Left renal cortex interstitium (tissue), 4 donors: ENCODE results near the gene NFATC3. TPM values are rescaled to one million over a fixed set of nuclear protein-coding genes. Genes with fewer than 3 reads are reported as not detected.
"Not testable (repeated sequence)": the region's sequence is repeated elsewhere in the genome, so short reads cannot be mapped to it uniquely, and the experiment has no call there.

Experiments
- DNase-seq, 4 donors: peaks; one replicate each; pipeline ENCODE4 v3.0.0-alpha.2; 2013; ENCODE audit warnings: low read depth in 4 of 4, low spot score in 2 of 4, missing footprints in 1 of 4
- polyA plus RNA-seq, 4 donors: library from polyadenylated mRNA; unstranded; fragments of 120-200 nt; gene quantifications; one replicate each; pipeline ENCODE4 v1.2.1, GENCODE V29; 2013; ENCODE audit not compliant: insufficient read length in 4 of 4

Gene NFATC3
- polyA plus RNA-seq, 4 donors = 30.8 to 35.5 (median 32.9) TPM

DNA sequence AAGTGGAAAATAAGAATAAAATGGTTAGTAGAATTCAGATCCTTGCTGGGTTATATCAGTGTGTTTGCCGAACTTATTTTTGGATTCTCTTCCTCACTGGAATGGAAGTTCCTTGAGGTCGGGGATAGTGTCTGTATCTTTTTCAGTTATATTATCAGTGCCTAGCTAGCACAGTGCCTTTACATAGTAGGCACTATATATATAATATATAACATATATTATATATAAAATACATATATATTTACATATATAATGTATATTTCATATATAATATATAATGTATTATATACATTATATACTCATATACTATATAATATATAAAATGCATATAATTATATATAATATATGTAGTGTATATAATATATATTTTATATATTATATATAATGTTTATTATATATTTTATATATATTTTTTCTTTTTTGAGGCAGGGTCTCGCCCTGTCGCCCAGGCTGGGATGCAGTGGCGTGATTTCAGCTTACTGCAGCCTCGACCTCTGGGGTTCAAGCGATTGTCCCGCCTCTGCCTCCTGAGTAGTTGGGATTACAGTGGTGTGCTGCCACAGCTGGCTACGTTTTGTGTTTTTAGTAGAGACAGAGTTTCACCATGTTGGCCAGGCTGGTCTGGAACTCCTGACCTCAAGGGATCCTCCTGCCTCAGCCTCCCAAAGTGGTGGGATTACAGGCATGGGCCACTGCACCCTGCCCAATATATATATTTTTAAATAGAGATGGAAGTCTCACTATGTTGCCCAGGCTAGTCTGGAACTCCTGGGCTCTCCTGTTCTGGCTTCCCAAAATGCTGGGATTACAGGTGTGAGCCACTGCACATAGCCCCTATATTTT, 3.2 kb downstream of the NFATC3 start:
- DNase-seq = no peak

DNA sequence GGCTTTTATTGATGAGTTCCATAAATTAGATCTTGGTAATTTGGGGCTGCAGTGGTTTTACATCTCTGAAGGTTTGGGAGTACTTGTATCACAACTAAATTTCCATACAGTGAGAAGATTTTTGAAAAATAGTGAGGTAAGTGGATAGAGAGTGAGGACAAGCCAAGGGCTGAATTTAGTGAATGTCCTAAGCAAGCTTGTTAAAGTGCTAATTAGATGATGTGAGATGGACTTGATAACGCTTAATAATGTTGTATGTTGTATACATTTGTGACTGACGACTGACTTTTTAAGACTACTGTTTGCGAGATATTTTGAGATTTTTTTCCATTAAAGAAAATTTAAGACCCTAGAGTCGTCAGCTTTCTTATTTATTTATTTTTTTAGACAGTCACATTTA, 3.9 kb downstream of the NFATC3 start:
- DNase-seq = no peak

DNA sequence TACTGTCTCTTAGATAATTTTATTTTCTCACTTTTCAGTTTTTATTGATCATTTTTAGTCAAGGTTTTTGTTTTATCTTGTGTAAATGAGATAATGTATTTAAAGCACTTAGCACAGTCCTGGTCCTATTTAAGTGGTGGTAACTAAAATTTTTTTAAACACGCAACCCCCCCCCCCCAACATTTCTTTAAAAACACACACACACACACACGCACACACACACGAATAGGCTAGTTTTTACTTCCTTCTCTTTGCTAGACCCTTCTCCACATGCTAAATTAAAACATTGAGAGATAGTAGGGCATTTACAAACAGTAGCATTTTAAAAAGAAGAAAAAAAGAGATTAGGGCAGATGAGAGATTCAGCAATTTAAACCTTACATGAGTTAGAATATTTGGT, 5.0 kb downstream of the NFATC3 start:
- DNase-seq = no peak

DNA sequence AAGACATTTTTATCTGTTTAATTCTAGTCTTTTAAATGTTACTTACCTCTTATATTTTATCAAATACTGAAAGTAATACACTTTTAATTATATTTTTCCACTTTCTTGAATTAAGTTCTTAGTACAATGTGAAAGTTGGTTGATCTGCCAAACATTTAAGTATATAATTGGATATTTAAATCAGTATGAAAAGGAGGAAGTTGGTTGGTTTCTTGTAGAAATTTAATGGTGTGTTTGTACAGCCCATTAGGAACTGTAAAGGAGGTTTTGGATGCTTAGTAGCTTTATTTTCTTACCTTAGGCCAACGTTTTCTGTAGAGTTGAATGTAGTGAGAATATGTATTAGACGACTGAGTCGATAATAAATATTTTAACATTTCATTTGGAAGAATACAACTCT, 5.4 kb downstream of the NFATC3 start:
- DNase-seq = no peak

DNA sequence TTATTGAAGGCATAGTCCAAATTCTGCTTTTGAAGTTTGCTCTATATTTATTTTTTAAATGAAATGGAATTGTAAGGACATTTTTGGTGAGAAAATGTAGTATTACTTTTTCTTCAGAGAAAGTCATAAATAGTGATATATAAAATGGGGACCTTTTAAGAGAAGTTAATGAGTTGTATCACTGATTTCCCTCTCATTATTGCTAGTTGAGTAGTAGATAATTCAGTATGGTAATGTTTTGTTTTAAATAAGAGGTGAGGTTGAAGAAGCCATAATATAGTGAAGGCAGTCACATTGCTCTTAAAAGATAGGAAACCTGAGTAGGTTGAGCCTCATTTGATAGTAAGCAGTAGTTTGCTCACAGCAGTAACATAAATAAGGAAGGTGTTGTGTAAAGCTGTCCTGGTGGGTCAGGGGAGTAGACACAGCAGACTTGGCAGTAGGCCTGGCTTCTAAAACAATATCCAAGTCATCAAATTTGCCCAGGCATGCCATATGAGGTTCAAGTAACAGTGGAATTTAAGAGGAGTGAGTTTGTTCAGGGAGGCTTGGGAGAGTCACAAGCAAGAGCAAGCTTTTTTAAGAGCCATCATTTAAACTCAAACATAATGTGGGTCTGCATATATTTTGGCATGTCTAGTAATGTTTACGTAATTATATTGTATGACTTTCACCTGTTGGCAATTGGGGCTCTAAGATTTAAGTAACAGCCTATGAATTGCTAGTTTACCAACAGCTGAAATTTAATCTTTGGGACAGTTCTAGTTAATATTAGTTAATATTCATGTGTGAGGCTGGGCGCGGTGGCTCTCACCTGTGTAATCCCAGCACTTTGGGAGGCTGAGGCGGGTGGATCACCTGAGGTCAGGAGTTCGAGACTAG, 6.5 kb downstream of the NFATC3 start:
- peak in 3 of 4 donors; percentile 36 to 52 (median 40) for DNase-seq

DNA sequence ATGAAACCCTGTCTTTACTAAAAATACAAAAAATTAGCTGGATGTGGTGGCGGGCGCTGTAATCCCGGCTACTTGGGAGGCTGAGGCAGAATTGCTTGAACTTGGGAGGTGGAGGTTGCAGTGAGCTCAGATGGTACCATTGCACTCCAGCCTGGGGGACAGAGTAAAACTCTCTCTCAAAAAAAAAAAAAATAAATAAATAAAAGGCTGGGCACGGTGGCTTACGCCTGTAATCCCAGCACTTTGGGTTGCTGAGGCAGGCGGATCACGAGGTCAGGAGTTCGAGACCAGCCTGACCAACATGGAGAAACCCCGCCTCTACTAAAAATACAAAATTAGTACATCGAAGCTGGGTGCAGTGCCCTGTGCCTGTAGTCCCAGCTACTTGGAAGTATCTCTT, 7.1 kb downstream of the NFATC3 start:
- not testable (repeated sequence) for DNase-seq

DNA sequence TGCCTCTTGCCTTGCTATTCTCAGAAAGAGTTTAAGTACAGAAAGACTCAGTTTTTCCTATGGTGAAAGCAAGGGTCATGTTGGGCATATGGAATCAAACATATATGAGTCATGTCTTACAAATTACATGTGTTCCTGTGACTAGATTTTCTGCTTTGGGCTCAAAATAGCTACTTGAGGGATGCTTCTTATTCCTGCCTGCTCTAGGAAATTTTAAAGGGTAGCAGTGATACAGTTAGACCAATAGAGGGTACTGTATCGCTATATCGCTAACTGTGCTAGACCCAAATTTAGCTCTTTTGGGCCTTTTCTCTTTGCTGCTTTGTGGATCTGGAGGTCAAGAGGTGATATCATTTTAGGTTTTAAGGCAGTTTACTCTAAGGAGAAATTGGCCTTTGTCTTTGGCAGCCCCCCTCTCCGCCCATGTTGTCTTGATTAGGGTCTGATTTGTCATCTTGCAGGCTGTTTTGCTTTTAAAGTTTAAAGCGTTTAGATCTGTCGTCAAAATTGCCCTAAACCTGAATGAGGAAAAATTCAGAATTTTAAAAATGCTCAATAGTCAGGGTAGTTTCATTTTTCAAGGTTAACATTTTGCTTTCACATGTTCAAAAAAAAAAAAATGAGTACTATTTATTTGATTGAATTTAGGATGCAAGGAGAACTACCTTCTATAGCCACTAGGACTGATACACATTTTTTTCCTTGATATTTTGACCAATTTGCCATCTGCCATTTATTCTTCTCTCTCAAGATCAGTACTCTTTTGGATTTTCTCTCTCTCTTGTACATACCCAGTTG, 8.8 kb downstream of the NFATC3 start:
- no peak for DNase-seq

DNA sequence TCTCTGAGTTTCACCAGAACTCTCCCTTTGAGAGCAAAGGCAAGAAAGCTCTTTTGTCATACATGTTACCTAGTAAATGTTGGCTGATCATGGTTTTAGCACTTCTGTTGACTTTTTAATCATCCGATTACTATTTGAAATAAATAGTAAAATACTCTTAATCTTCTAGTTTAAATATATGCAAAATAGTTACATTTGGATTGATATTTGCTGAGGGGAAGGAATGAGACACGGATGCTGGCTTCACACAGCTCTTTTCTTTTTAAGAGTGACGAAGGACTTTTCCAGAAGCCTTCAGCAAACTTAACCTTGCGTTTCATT, 9.4 kb downstream of the NFATC3 start:
- DNase-seq = no peak

DNA sequence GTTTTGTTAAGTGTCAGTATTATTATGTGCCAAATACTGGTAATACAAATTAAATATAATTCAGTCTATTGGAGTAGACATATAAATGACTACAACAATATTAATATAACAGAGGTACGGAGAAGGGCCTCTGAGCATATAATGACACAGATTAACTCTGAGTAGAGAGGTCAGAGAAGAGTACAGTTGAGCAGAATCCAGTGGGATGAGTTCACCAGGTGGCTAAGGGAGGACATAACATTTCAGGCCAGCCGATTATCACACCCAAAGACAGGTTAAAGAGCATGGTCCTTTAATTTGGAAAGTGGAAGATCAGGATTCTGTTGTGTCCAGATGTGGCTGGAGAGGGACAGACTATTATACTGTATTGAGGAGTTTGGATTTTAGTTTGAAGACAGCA, 11.3 kb downstream of the NFATC3 start:
- no peak for DNase-seq

DNA sequence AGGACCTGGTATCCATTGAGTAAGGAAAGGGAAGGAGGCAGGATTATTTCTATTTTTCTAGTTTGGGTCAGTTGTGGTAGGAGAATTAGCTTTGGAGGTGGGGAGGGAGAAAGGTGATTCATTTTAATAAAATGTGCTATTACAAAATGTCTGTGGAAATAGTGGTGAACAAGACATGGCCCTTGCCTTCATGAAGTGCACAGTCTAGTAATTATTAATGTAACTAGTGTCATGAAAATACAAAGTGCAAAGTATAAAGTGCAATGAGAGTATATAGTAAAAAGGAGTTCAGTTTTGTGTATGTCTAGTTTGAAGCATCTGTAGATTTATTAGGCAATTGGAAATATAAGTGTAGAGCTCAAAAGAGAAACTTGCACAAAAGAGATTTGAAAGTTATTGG, 11.9 kb downstream of the NFATC3 start:
- no peak for DNase-seq

DNA sequence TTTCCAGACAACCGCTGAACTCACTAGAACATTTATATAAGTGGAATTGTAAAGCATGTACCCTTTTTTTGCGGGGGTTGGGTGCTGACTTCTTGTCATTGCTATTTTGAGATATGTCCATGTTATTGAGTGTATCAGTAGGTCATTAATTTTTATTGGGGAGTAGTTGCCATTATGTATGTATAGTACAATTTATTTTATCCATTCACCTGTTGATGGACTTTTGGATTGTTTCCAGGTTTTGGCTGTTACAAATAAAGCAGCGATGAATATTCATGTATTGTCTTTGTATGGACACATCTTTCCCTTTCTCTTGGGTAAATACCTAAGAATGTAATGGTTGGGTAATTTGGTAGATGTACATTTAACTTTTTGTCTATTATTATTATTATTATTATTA, 12.7 kb downstream of the NFATC3 start:
- no peak for DNase-seq

DNA sequence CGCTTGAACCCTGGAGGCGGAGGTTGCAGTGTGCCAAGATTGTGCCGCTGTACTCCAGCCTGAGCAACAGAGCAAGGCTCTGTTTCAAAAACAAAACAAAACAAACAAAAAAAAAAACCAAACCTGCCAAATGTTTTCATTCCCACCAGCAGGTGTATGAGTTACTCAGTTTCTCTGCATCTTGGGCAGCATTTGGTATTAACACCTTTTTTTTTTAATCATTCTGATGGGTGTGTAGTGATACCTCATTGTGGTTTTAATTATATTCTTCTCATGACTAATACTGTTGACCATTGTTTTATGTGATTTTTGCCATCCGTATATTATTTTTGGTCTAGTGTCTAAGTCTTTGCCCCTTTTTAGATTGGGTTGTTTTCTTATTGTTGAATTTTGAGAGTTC, 15.3 kb downstream of the NFATC3 start:
- DNase-seq = no peak

DNA sequence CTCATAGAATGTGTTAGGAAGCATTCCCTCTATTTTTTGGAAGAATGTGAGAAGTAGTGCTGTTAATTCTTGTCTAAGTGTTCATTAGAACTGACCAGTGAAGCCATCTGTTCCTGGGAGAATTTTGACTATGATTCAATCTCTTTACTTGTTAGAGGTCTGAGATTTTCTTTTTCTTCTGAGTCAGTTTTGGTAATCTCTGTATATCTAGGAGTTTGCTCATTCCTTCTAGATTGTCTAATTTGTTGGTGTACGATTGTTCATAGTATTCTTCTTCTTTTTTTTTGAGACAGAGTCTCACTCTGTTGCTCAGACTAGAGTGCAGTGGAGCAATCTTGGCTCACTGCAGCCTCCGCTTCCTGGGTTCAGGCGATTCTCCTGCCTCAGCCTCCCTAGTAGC, 20.4 kb downstream of the NFATC3 start:
- no peak for DNase-seq

DNA sequence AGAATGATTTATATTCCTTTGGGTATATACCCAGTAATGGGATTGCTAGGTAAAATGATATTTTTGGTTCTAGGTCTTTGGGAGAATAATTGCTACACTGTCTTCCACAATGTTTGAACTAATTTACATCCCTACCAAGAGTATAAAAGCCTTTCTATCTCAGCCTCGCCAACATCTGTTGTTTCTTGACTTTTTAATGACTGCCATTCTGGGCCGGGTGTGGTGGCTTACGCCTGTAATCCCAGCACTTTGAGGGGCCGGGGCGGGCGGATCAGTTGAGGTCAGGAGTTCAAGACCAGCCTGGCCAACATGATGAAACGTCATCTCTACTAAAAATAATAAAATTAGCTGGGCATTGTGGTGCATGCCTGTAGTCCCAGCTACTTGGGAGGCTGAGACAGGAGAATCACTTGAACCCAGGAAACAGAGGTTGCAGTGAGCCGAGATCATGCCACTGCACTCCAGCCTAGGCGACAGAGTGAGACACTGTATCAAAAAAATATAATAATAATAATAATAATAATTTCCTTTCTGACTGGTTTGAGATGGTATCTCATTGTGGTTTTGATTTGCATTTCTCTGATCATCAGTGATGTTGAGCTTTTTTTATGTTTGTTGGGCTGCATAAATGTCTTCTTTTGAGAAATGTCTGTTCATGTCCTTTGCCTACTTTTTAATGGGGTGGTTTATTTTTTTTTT, 22.2 kb downstream of the NFATC3 start:
- not testable (repeated sequence) for DNase-seq

DNA sequence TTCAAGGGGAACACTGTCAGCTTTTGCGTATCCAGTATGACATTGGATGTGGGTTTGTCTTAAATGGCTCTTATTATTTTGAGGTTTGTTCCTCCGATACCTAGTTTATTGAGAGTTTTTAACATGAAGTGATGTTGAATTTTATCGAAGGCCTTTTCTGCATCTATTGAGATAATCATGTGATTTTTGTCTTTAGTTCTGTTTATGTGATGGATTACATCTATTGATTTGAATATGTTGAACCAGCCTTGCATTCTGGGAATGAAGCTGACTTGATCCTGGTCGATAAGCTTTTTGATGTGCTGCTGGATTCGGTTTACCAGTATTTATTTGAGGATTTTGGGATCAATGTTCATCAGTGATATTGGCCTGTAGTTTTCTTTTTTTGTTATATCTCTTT, 24.0 kb downstream of the NFATC3 start:
- DNase-seq = not testable (repeated sequence)

DNA sequence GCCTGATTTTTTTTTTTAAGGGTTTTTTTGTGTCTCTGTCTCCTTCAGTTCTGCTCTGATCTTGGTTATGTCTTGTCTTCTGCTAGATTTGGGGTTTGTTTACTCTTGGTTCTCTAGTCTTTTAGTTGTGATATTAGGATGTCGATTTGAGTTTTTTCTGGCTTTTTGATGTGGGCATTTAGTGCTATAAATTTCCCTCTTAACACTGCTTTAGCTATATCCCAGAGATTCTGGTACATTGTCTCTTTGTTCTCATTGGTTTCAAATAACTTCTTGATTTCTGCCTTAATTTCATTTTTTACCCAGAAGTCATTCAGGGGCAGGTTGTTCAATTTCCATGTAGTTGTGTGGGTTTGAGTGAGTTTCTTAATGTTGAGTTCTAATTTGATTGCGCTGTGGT, 25.4 kb downstream of the NFATC3 start:
- not testable (repeated sequence) for DNase-seq

DNA sequence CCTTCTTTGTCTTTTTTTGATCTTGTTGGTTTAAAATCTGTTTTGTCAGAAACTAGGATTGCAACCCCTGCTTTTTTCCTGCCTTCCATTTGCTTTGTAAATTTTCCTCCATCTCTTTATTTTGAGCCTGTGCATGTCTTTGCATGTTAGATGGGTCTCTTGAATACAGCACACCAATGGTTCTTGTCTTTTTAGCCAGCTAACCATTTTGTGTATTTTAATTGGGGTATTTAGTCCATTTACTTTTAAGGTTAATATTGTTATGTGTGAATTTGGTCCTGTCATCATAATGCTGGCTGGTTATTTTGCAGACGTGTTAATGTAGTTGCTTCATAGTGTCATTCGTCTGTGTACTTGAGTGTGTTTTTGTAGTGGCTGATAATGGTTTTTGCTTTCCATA, 26.2 kb downstream of the NFATC3 start:
- DNase-seq = no peak

DNA sequence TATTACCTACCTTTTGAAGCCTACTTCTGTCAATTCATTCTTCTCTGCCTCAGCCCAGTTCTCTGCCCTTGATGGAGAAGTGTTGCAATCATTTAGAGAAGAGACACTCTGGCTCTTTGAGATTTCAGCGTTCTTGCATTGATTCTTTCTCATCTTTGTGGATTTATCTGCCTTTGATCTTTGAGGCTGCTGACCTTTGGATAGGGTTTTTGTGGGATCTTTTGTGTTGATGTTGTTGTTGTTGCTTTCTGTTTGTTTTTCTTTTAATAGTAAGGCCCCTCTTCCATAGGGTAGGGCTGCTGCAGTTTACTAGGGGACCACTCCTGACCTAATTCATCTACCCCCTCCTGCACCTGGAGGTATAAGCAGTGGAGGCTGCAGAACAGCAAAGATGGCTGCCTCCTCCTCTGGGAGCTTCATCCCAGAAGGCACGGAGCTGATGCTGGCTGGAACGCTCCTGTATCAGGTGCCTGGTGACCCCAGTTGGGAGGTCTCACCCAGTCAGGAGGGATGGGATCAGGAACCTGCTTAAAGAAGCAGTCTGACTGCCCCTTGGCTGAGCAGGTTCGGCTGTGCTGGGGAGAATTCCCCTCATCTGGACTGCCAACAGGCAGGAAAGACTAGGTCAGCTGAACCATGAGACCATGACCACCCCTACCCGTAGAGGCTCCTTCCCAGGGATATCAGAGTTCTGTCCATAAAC, 28.0 kb downstream of the NFATC3 start:
- no peak for DNase-seq

DNA sequence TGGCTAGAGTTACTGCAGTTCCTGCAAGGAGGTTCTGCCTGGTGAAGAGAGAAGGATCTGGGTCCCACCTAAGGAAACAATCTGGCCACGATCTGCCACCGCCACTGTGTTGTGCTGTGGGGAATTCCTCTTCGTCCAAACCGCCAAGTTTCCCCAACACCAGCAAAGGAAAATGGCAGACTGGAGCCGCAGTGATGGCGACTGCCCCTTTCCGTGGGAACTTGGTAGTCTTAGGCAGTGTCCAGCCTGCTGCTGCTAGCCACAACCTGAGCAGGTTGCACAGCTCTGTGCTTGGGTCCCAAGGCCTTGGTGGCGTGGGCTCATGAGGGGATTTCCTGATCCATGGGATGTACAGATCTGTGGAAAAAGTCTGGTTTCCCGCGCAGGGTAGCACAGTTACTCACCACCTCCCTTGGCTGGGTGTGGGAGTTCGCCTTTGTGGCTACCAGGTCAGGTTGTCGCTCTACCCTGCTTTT, 28.6 kb downstream of the NFATC3 start:
- no peak for DNase-seq

DNA sequence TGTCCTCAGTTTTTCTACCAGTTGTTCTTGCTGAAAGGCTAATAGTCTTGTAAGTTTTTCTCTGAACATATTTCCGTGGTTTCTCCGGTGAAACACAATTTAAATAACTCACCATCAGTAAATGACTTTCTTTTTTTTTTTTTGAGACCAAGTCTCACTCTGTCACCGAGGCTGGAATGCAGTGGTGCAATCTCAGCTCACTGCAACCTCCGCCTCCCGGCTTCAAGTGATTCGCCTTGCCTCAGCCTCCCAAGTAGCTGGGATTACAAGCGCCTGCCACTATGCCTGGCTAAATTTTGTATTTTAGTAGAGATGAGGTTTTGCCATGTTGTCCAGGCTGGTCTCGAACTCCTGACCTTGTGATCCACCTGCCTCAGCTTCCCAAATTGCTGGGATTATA, 29.8 kb downstream of the NFATC3 start:
- not testable (repeated sequence) for DNase-seq
